Measurements from ENCODE around the gene PRKAB1.
A peak's percentile ranks its signal among the peaks of the same experiment; 100 is the strongest.
"Not testable (repeated sequence)": the region's sequence is repeated elsewhere in the genome, so short reads cannot be mapped to it uniquely, and the experiment has no call there.

Gene PRKAB1, protein sequence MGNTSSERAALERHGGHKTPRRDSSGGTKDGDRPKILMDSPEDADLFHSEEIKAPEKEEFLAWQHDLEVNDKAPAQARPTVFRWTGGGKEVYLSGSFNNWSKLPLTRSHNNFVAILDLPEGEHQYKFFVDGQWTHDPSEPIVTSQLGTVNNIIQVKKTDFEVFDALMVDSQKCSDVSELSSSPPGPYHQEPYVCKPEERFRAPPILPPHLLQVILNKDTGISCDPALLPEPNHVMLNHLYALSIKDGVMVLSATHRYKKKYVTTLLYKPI

DNA sequence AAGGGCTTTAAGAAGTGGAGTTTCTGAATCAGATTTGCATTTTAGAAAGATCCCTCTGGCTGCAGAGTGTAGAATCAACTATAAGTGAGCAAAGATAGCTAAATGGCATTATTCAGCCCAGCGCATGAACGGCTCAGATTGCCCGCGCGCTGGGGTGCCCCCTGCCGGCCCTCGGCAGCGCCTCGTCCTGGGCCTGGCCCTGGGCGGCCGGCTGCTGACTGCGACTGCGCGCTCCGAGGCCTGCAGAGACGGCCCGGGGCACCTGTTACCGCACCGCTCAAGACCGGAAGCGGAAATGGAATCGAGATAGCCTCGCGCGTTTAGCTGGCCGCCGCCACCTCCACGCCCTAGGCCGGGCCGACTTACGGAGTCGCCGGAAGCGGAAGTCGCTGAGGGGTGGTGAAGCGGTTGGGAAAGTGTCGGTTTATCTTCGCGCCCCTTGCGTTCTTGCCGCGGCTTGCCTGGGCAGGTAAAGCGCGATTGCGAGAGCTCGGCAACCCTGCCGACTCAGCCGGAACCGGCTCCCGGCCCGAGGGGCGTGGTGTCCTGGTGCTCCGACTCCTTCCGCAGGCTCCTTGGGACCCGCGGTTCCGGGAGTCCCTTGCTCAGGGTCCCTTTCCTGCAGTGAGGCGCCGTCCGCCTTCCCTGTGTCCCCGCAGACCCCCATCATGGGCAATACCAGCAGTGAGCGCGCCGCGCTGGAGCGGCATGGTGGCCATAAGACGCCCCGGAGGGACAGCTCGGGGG lies at the start of gene PRKAB1:
Gene PRKAB1, plus strand, starts transcription at position 557 of the 747 bp plus-strand sequence. Its CDS starts 112 bp downstream, at position 669.
- H3K36me3 ChIP-seq (ENCODE audit: control insufficient read depth, low read depth, low read length): peaks cover 28% of the 10 kb centered on the region

DNA sequence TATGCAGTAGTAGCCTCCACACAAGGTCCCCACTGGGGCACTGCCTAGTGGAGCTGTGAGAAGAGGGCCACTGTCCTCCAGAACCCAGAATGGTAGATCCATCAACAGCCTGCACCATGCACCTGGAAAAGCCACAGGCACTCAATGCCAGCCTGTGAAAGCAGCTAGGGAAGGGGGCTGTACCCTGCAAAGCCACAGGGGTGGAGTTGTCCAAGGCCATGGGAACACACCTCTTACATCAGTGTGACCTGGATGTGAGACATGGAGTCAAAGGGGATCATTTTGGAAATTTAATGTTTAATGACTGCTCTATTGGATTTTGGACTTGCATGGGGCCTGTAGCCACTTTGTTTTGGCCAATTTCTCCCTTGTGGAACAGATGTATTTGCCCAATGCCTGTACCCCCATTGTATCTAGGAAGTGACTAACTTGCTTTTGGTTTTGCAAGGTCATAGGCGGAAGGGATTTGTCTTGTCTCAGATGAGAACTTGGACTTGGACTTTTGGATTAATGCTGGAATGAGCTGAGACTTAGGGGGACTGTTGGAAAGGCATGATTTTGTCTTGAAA lies 49.5 kb upstream of the PRKAB1 start:
- not testable (repeated sequence) for H3K36me3 ChIP-seq (ENCODE audit: control insufficient read depth, low read depth, low read length); H3K4me3 ChIP-seq (ENCODE audit: low read length); H3K4me1 ChIP-seq (ENCODE audit: control insufficient read depth, low read depth, low read length); H3K9ac ChIP-seq (ENCODE audit: low read length); H3K27ac ChIP-seq (ENCODE audit: low read length); H3K9me3 ChIP-seq (ENCODE audit: control insufficient read depth, low read depth, low read length); H3K27me3 ChIP-seq (ENCODE audit: control insufficient read depth, insufficient read depth, low read length)

More for the DNA sequence above, at the start of gene PRKAB1:
- Histone ChIP-seq H3K27me3 (ENCODE audit: control insufficient read depth, insufficient read depth, low read length) (no peaks in the 10 kb centered on the region), H3K4me3 (ENCODE audit: low read length) (peak within 1 kb of the TSS; percentile 96), H3K9ac (ENCODE audit: low read length) (peak within 1 kb of the TSS; percentile 87), H3K4me1 (ENCODE audit: control insufficient read depth, low read depth, low read length) (peaks cover 6% of the 10 kb centered on the region), H3K27ac (ENCODE audit: low read length) (peak within 1 kb of the TSS; percentile 69), H3K9me3 (ENCODE audit: control insufficient read depth, low read depth, low read length) (no peaks in the 10 kb centered on the region)

DNA sequence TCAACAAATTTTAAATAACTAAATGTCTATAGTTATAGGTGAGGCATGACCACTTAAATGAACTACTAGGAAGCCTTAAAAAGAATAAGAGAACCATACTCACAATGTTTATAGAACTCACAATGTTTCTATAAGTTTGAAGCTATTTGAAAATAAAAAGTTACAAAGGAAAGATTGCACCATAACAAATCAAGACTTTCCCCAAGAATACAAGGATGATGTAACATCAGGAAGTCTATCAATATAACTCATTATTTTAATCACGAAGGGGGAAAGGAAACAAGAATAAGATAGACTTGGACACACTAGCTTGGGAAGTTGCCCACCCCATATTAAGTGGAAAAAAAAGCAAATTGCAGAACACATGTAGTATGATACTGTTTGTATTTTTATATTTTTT lies 47.4 kb upstream of the PRKAB1 start:
- Histone ChIP-seq H3K4me1 (ENCODE audit: control insufficient read depth, low read depth, low read length) (no peaks in the 10 kb centered on the region), H3K27me3 (ENCODE audit: control insufficient read depth, insufficient read depth, low read length) (no peaks in the 10 kb centered on the region), H3K9me3 (ENCODE audit: control insufficient read depth, low read depth, low read length) (no peaks in the 10 kb centered on the region), H3K36me3 (ENCODE audit: control insufficient read depth, low read depth, low read length) (no peaks in the 10 kb centered on the region), H3K4me3 (ENCODE audit: low read length) (no peak overlapping the region), H3K9ac (ENCODE audit: low read length) (no peak overlapping the region), H3K27ac (ENCODE audit: low read length) (no peak overlapping the region)

DNA sequence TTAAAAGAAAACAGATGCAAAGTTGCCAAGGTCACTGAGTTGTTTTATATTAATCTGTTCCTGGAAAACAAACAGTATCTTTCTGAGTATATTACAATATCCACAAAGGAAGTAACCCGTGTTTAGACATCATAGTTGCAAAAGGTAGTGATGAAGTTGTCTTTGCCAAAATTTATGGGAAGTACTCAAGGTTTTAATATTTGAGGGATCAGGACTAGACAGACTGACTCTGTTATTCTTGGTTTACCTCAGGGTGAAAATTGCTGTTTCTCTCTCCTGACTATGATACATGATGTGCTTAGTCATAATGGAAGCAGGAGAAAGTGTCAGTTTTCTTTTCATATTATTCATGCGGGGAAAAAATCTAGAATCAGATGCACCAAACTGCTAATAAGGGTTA lies 46.1 kb upstream of the PRKAB1 start:
- no peak overlapping the region for H3K27ac ChIP-seq (ENCODE audit: low read length)
- H3K9ac ChIP-seq (ENCODE audit: low read length): no peak overlapping the region
- no peak overlapping the region for H3K4me3 ChIP-seq (ENCODE audit: low read length)

DNA sequence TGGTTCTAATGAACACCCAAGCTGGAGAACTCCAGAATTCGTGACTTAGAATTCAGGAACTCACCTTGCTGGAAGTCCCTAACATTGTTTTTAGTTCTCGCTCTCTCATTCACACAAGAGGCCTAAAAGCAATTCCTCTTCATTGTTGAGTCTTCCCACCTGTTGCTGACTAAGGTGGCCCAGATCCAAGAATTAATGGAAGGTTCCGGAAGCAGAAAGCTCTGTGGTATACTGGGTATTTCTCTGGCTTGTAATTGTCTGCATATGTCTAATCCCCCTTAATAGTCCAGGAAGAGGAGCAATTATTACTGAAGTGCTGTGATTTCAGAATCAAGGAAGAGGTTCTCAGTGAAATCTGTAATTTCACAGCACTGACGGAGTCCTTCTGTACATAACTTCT lies 43.0 kb upstream of the PRKAB1 start:
- no peak overlapping the region for H3K9ac ChIP-seq (ENCODE audit: low read length)
- H3K27me3 ChIP-seq (ENCODE audit: control insufficient read depth, insufficient read depth, low read length): no peaks in the 10 kb centered on the region
- no peak overlapping the region for H3K4me3 ChIP-seq (ENCODE audit: low read length)
- no peak overlapping the region for H3K27ac ChIP-seq (ENCODE audit: low read length)
- H3K9me3 ChIP-seq (ENCODE audit: control insufficient read depth, low read depth, low read length): no peaks in the 10 kb centered on the region
- H3K4me1 ChIP-seq (ENCODE audit: control insufficient read depth, low read depth, low read length): no peaks in the 10 kb centered on the region
- no peaks in the 10 kb centered on the region for H3K36me3 ChIP-seq (ENCODE audit: control insufficient read depth, low read depth, low read length)

More for the DNA sequence above, 46.1 kb upstream of the PRKAB1 start:
- Histone ChIP-seq H3K36me3 (ENCODE audit: control insufficient read depth, low read depth, low read length) (no peaks in the 10 kb centered on the region), H3K9me3 (ENCODE audit: control insufficient read depth, low read depth, low read length) (no peaks in the 10 kb centered on the region), H3K27me3 (ENCODE audit: control insufficient read depth, insufficient read depth, low read length) (no peaks in the 10 kb centered on the region), H3K4me1 (ENCODE audit: control insufficient read depth, low read depth, low read length) (no peaks in the 10 kb centered on the region)

DNA sequence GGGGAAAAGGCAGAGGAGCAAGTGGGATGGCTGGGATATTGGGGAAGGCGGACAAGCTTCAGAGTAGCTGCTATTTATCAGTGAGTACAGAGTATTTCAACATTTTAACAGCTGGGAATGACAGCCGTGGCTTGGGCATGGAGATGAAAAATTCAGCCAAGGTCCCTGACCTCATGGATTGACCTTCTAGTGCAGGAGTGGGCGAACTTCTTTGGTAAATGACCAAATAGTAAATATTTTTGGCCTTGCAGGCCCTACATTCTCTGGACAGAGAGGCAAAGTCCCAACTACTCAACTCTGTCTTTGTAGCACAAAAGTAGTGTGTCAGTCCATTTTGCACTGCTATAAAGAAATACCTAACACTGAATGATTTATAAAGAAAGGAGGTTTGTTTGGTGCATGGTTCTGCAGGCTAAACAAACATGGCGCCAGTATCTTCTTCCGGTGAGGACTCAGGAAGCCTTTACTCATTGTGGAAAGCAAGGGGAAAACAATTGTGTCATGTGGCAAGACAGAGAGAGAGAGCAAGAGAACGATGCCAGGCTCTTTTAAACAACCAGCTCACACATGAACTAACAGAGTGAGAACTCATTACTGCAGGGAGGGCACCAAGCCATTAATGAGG lies 40.8 kb upstream of the PRKAB1 start:
- H3K27me3 ChIP-seq (ENCODE audit: control insufficient read depth, insufficient read depth, low read length): no peaks in the 10 kb centered on the region
- H3K4me3 ChIP-seq (ENCODE audit: low read length): no peak overlapping the region
- H3K4me1 ChIP-seq (ENCODE audit: control insufficient read depth, low read depth, low read length): no peaks in the 10 kb centered on the region
- no peaks in the 10 kb centered on the region for H3K36me3 ChIP-seq (ENCODE audit: control insufficient read depth, low read depth, low read length)
- no peak overlapping the region for H3K9ac ChIP-seq (ENCODE audit: low read length)
- no peaks in the 10 kb centered on the region for H3K9me3 ChIP-seq (ENCODE audit: control insufficient read depth, low read depth, low read length)
- no peak overlapping the region for H3K27ac ChIP-seq (ENCODE audit: low read length)

DNA sequence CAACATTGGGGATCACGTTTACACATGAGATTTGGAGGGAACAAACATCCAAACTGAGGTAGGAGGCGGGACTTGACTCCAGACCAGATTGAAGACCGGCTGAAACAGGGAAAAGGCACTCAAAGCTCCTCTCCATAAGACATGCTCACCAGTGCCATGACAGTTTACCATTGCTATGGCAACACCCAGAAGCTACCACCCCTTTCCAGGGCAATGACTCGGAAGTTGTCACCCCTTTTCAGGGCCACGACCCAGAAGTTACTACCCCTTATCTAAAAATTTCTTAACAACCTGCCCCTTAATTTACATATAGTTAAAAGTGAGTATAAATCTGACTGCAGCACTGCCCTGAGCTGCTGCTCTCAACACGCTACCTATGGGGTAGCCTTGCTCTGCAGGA lies 40.2 kb upstream of the PRKAB1 start:
- Histone ChIP-seq H3K9ac (ENCODE audit: low read length) (no peak overlapping the region), H3K9me3 (ENCODE audit: control insufficient read depth, low read depth, low read length) (no peaks in the 10 kb centered on the region), H3K36me3 (ENCODE audit: control insufficient read depth, low read depth, low read length) (no peaks in the 10 kb centered on the region), H3K4me3 (ENCODE audit: low read length) (no peak overlapping the region), H3K27ac (ENCODE audit: low read length) (no peak overlapping the region), H3K27me3 (ENCODE audit: control insufficient read depth, insufficient read depth, low read length) (no peaks in the 10 kb centered on the region), H3K4me1 (ENCODE audit: control insufficient read depth, low read depth, low read length) (no peaks in the 10 kb centered on the region)

DNA sequence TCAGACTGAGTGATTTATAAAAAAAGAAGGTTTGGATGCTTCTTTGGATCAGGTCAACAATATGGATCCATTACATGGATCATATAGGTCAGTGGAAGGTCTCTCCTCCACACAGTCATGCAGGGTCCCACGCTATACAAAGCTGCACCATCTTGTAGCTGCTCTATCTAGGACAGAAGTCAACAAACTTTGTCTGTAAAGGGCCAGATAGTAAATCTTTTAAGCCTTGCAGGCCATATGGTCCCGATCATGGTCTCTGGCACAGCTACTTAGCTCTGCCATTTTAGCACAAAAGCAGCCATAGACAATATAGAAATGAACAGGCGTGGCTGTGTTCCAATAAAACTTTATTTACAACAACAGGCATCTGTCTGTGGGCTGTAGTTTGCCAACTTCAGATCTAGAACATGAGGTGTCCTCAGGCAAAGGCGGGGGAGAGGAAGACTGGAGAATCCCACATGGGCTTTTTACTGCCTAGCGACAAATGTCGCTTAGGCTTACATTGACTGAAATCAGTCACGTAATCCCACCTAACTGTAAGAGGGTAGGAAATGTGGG lies 37.6 kb upstream of the PRKAB1 start:
- H3K27ac ChIP-seq (ENCODE audit: low read length): no peak overlapping the region
- H3K4me3 ChIP-seq (ENCODE audit: low read length): no peak overlapping the region
- no peaks in the 10 kb centered on the region for H3K27me3 ChIP-seq (ENCODE audit: control insufficient read depth, insufficient read depth, low read length)
- no peaks in the 10 kb centered on the region for H3K36me3 ChIP-seq (ENCODE audit: control insufficient read depth, low read depth, low read length)
- no peaks in the 10 kb centered on the region for H3K4me1 ChIP-seq (ENCODE audit: control insufficient read depth, low read depth, low read length)
- H3K9ac ChIP-seq (ENCODE audit: low read length): no peak overlapping the region
- H3K9me3 ChIP-seq (ENCODE audit: control insufficient read depth, low read depth, low read length): no peaks in the 10 kb centered on the region

DNA sequence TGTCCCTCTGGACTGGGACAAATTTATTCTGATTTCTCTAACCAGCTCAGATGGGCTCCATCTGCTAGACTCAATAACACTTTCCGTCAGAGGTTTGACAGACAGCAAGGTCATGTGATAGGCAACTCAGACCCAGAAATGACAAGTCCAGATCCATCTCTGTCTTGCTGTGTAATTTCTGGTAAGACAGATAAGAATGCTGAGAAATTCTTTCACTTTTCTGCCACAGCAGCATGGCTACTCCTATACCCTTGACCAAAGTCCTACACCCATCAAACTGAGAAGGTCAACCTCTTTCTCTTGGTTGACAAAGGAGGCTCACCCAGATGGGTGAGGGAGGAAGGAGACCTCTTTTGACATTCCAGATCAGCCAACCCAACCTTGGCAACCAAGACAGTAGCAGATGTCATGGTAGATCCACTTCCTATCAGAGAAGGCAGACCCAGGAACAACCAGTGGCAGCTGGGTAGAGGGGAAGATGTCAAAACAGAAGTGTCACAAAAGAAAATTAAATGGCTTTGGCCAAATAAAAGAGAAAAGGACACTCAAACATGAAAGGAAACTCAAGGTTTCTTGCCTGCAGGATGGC lies 36.9 kb upstream of the PRKAB1 start:
- no peaks in the 10 kb centered on the region for H3K4me1 ChIP-seq (ENCODE audit: control insufficient read depth, low read depth, low read length)
- no peaks in the 10 kb centered on the region for H3K36me3 ChIP-seq (ENCODE audit: control insufficient read depth, low read depth, low read length)
- no peak overlapping the region for H3K27ac ChIP-seq (ENCODE audit: low read length)
- H3K27me3 ChIP-seq (ENCODE audit: control insufficient read depth, insufficient read depth, low read length): no peaks in the 10 kb centered on the region
- H3K9ac ChIP-seq (ENCODE audit: low read length): no peak overlapping the region
- no peak overlapping the region for H3K4me3 ChIP-seq (ENCODE audit: low read length)
- H3K9me3 ChIP-seq (ENCODE audit: control insufficient read depth, low read depth, low read length): no peaks in the 10 kb centered on the region

DNA sequence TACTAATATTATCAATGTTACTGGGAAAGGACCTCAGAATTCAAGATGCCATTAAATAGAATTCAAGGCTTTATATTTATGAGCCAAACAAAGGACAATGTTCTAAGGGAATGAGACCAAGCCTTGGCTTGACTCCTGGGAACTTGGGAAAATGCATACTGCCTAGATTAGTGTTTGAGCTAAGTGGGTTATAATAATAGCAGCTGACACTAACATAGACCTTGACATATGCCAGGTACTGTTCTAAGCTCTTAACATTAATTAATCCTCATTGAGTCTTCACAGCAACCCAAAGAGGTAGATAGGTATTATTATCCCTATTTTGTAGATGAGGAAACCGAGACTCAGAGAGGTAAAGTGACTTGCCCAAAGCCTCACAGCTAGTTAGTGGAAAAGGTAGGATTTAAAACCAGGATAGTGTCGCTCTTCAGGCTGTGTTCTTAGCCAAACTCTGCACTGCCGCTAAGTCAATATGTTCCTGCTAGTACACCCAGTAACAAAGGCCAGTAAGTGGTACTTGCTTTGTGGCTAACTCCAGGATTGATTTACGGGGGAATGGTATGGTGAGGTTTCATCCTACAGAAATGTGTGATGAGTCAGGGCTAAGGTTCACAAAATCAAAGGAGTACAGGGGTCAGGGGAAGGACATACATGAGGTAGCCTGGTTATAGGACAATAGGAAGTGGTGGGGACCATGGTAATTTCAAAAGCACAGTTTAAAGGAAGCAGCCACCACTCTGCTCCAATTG lies 35.8 kb upstream of the PRKAB1 start:
- Histone ChIP-seq H3K4me1 (ENCODE audit: control insufficient read depth, low read depth, low read length) (no peaks in the 10 kb centered on the region), H3K4me3 (ENCODE audit: low read length) (no peak overlapping the region), H3K27me3 (ENCODE audit: control insufficient read depth, insufficient read depth, low read length) (no peaks in the 10 kb centered on the region), H3K36me3 (ENCODE audit: control insufficient read depth, low read depth, low read length) (no peaks in the 10 kb centered on the region), H3K27ac (ENCODE audit: low read length) (no peak overlapping the region), H3K9ac (ENCODE audit: low read length) (no peak overlapping the region), H3K9me3 (ENCODE audit: control insufficient read depth, low read depth, low read length) (no peaks in the 10 kb centered on the region)
